Mucosa of stomach (tissue), 1 donor: Measurements from ENCODE around the gene ADAMTS3.

Experiments
- H3K27me3 ChIP-seq: one replicate; pipeline ENCODE4 v1.7.0; 2013; ENCODE audit warnings: mild to moderate bottlenecking, low read length; ENCODE audit not compliant: control insufficient read depth, insufficient read depth
- H3K36me3 ChIP-seq: one replicate; pipeline ENCODE4 v1.7.0; 2013; ENCODE audit warnings: low read length; ENCODE audit not compliant: control insufficient read depth, insufficient read depth
- H3K4me1 ChIP-seq: one replicate; pipeline ENCODE4 v1.7.0; 2013; ENCODE audit warnings: mild to moderate bottlenecking, low read length; ENCODE audit not compliant: control insufficient read depth, insufficient read depth
- H3K4me3 ChIP-seq: one replicate; pipeline ENCODE4 v1.7.0; 2013; ENCODE audit warnings: low read length
- H3K9ac ChIP-seq: one replicate; pipeline ENCODE4 v1.7.0; 2013; ENCODE audit warnings: mild to moderate bottlenecking, low read length, moderate library complexity
- H3K9me3 ChIP-seq: one replicate; pipeline ENCODE4 v1.7.0; 2013; ENCODE audit warnings: mild to moderate bottlenecking, low read length, moderate library complexity; ENCODE audit not compliant: control insufficient read depth
- donor health status: Pancreatic carcinoma.

ADAMTS3 gene

GRCh38 chr4:72538006-72538405 lies 31.0 kb downstream of the ADAMTS3 start:
- no peaks in the 10 kb centered on the region for H3K4me1 ChIP-seq
- no peaks in the 10 kb centered on the region for H3K9me3 ChIP-seq
- H3K9ac ChIP-seq, result no peak overlapping the region
- no peaks in the 10 kb centered on the region for H3K36me3 ChIP-seq
- H3K27me3 ChIP-seq, result no peaks in the 10 kb centered on the region
- no peak overlapping the region for H3K4me3 ChIP-seq

GRCh38 chr4:72536443-72536842 lies 32.6 kb downstream of the ADAMTS3 start:
- Histone ChIP-seq H3K4me3 (no peak overlapping the region), H3K9ac (no peak overlapping the region), H3K4me1 (no peaks in the 10 kb centered on the region), H3K27me3 (no peaks in the 10 kb centered on the region), H3K9me3 (no peaks in the 10 kb centered on the region), H3K36me3 (no peaks in the 10 kb centered on the region)

- H3K9ac ChIP-seq, result no peak overlapping the region
- H3K4me1 ChIP-seq, result no peaks in the 10 kb centered on the region
- H3K36me3 ChIP-seq, result no peaks in the 10 kb centered on the region
- no peak overlapping the region for H3K4me3 ChIP-seq
- H3K27me3 ChIP-seq, result no peaks in the 10 kb centered on the region
- no peaks in the 10 kb centered on the region for H3K9me3 ChIP-seq
These were observed 37.2 kb downstream of the ADAMTS3 start for GRCh38 chr4:72531768-72532290.

GRCh38 chr4:72531322-72531721 lies 37.7 kb downstream of the ADAMTS3 start:
- Histone ChIP-seq H3K9me3 (no peaks in the 10 kb centered on the region), H3K4me3 (no peak overlapping the region), H3K27me3 (no peaks in the 10 kb centered on the region), H3K9ac (no peak overlapping the region), H3K4me1 (no peaks in the 10 kb centered on the region), H3K36me3 (no peaks in the 10 kb centered on the region)

- H3K27me3 ChIP-seq, result no peaks in the 10 kb centered on the region
- no peak overlapping the region for H3K9ac ChIP-seq
- H3K36me3 ChIP-seq, result no peaks in the 10 kb centered on the region
- H3K4me3 ChIP-seq, result no peak overlapping the region
- H3K9me3 ChIP-seq, result no peaks in the 10 kb centered on the region
- no peaks in the 10 kb centered on the region for H3K4me1 ChIP-seq
These were observed 39.7 kb downstream of the ADAMTS3 start for GRCh38 chr4:72529148-72529822.

GRCh38 chr4:72527038-72527646 lies 41.9 kb downstream of the ADAMTS3 start:
- no peaks in the 10 kb centered on the region for H3K9me3 ChIP-seq
- H3K36me3 ChIP-seq, result no peaks in the 10 kb centered on the region
- no peaks in the 10 kb centered on the region for H3K4me1 ChIP-seq
- H3K27me3 ChIP-seq, result no peaks in the 10 kb centered on the region
- no peak overlapping the region for H3K4me3 ChIP-seq
- H3K9ac ChIP-seq, result no peak overlapping the region

- no peaks in the 10 kb centered on the region for H3K36me3 ChIP-seq
- no peaks in the 10 kb centered on the region for H3K9me3 ChIP-seq
- H3K4me1 ChIP-seq, result no peaks in the 10 kb centered on the region
- no peak overlapping the region for H3K9ac ChIP-seq
- no peaks in the 10 kb centered on the region for H3K27me3 ChIP-seq
- H3K4me3 ChIP-seq, result no peak overlapping the region
These were observed 43.1 kb downstream of the ADAMTS3 start for GRCh38 chr4:72525938-72526337.

- Histone ChIP-seq H3K4me3 (no peak overlapping the region), H3K9ac (no peak overlapping the region), H3K36me3 (no peaks in the 10 kb centered on the region), H3K9me3 (no peaks in the 10 kb centered on the region), H3K4me1 (no peaks in the 10 kb centered on the region), H3K27me3 (no peaks in the 10 kb centered on the region)
These were observed 46.6 kb downstream of the ADAMTS3 start for GRCh38 chr4:72522440-72522839.

- Histone ChIP-seq H3K27me3 (no peaks in the 10 kb centered on the region), H3K4me3 (no peak overlapping the region), H3K9me3 (no peaks in the 10 kb centered on the region), H3K36me3 (no peaks in the 10 kb centered on the region), H3K4me1 (no peaks in the 10 kb centered on the region), H3K9ac (no peak overlapping the region)
These were observed 55.8 kb downstream of the ADAMTS3 start for GRCh38 chr4:72513227-72513626.

GRCh38 chr4:72507860-72508419 lies 61.1 kb downstream of the ADAMTS3 start:
- Histone ChIP-seq H3K4me3 (no peak overlapping the region), H3K4me1 (no peaks in the 10 kb centered on the region), H3K9ac (no peak overlapping the region), H3K36me3 (no peaks in the 10 kb centered on the region), H3K9me3 (no peaks in the 10 kb centered on the region), H3K27me3 (no peaks in the 10 kb centered on the region)

- no peaks in the 10 kb centered on the region for H3K27me3 ChIP-seq
- H3K36me3 ChIP-seq, result no peaks in the 10 kb centered on the region
- H3K4me3 ChIP-seq, result no peak overlapping the region
- H3K4me1 ChIP-seq, result no peaks in the 10 kb centered on the region
- H3K9ac ChIP-seq, result no peak overlapping the region
- no peaks in the 10 kb centered on the region for H3K9me3 ChIP-seq
These were observed 61.9 kb downstream of the ADAMTS3 start for GRCh38 chr4:72507167-72507566.

GRCh38 chr4:72505314-72505744 lies 63.7 kb downstream of the ADAMTS3 start:
- no peaks in the 10 kb centered on the region for H3K9me3 ChIP-seq
- H3K4me1 ChIP-seq, result no peaks in the 10 kb centered on the region
- no peaks in the 10 kb centered on the region for H3K27me3 ChIP-seq
- no peak overlapping the region for H3K9ac ChIP-seq
- H3K36me3 ChIP-seq, result no peaks in the 10 kb centered on the region
- H3K4me3 ChIP-seq, result no peak overlapping the region
